H9 (cell line): ENCODE measurements around the gene GATC. TPM values are rescaled to one million over a fixed set of nuclear protein-coding genes. Genes with fewer than 3 reads are reported as not detected.
A peak's percentile ranks its signal among the peaks of the same experiment; 100 is the strongest.

ENCODE experiments used
- DNase-seq: peaks from one replicate; pipeline ENCODE4 v3.0.0-alpha.2; 2017
- H2AFZ ChIP-seq: one replicate; pipeline ENCODE4 v1.6.1; 2013; ENCODE audit warnings: mild to moderate bottlenecking, low read length, control low read depth, moderate library complexity
- H2AK5ac ChIP-seq: 2 replicates; pipeline ENCODE4 v1.6.1; 2013; ENCODE audit warnings: low read length, control low read depth, mixed read lengths; ENCODE audit not compliant: insufficient read length
- H2BK120ac ChIP-seq: one replicate; pipeline ENCODE4 v1.6.1; 2013; ENCODE audit warnings: low read depth, mild to moderate bottlenecking, low read length, control low read depth, inconsistent platforms; ENCODE audit not compliant: poor library complexity, severe bottlenecking
- H2BK12ac ChIP-seq: 2 replicates; pipeline ENCODE4 v1.6.1; 2013; ENCODE audit warnings: low read length, control low read depth, mixed read lengths, low read depth; ENCODE audit not compliant: insufficient read length
- H2BK15ac ChIP-seq: 2 replicates; pipeline ENCODE4 v1.6.1; 2013; ENCODE audit warnings: low read depth, low read length, control low read depth
- H2BK20ac ChIP-seq: one replicate; pipeline ENCODE4 v1.6.1; 2013; ENCODE audit warnings: low read depth, mild to moderate bottlenecking, low read length, control low read depth, inconsistent platforms; ENCODE audit not compliant: poor library complexity, severe bottlenecking
- H2BK5ac ChIP-seq: 2 replicates; pipeline ENCODE4 v1.6.1; 2013; ENCODE audit warnings: low read length, control low read depth, mixed read lengths; ENCODE audit not compliant: insufficient read length
- H3K14ac ChIP-seq: 2 replicates; pipeline ENCODE4 v1.6.1; 2013; ENCODE audit warnings: low read length, control low read depth; ENCODE audit not compliant: insufficient read depth
- H3K18ac ChIP-seq: 2 replicates; pipeline ENCODE4 v1.6.1; 2013; ENCODE audit warnings: low read depth, mild to moderate bottlenecking, mixed read lengths, low read length, control low read depth; ENCODE audit not compliant: insufficient read length
- H3K23ac ChIP-seq: 2 replicates; pipeline ENCODE4 v1.6.1; 2013; ENCODE audit warnings: low read length, control low read depth, mixed read lengths, low read depth; ENCODE audit not compliant: insufficient read length
- H3K23me2 ChIP-seq: 2 replicates; pipeline ENCODE4 v1.6.1; 2013; ENCODE audit warnings: low read depth, mild to moderate bottlenecking, mixed read lengths, low read length, control low read depth; ENCODE audit not compliant: insufficient read length, poor library complexity, severe bottlenecking
- H3K27ac ChIP-seq: 2 replicates; pipeline ENCODE4 v1.5.1; 2013; ENCODE audit warnings: low read length, control low read depth, mixed read lengths, low read depth; ENCODE audit not compliant: insufficient read length
- H3K27me3 ChIP-seq: 2 replicates; pipeline ENCODE4 v1.6.1; 2013; ENCODE audit warnings: low read length, control low read depth, inconsistent platforms; ENCODE audit not compliant: insufficient read depth
- H3K4ac ChIP-seq: 2 replicates; pipeline ENCODE4 v1.6.1; 2013; ENCODE audit warnings: low read depth, mild to moderate bottlenecking, control low read depth, inconsistent platforms, low read length, moderate library complexity
- H3K4me1 ChIP-seq: 2 replicates; pipeline ENCODE4 v1.6.1; 2013; ENCODE audit warnings: low read length, control low read depth, inconsistent platforms; ENCODE audit not compliant: insufficient read depth
- H3K4me2 ChIP-seq: 2 replicates; pipeline ENCODE4 v1.6.1; 2013; ENCODE audit warnings: low read length, control low read depth, mixed read lengths; ENCODE audit not compliant: insufficient read length, insufficient read depth
- H3K56ac ChIP-seq: 2 replicates; pipeline ENCODE4 v1.6.1; 2013; ENCODE audit warnings: low read depth, mild to moderate bottlenecking, mixed read lengths, low read length, control low read depth; ENCODE audit not compliant: insufficient read length
- H3K79me1 ChIP-seq: 2 replicates; pipeline ENCODE4 v1.6.1; 2013; ENCODE audit warnings: low read depth, mild to moderate bottlenecking, moderate library complexity, low read length, control low read depth, inconsistent platforms; ENCODE audit not compliant: insufficient read depth, poor library complexity, severe bottlenecking
- H3K79me2 ChIP-seq: 2 replicates; pipeline ENCODE4 v1.6.1; 2013; ENCODE audit warnings: low read length, control low read depth, inconsistent platforms; ENCODE audit not compliant: insufficient read depth
- H3K9ac ChIP-seq: 2 replicates; pipeline ENCODE4 v1.6.1; 2013; ENCODE audit warnings: low read length, control low read depth, mixed read lengths; ENCODE audit not compliant: insufficient read length; ENCODE audit errors: extremely low read depth
- H3K9me3 ChIP-seq: one replicate; pipeline ENCODE4 v1.6.1; 2013; ENCODE audit warnings: low read depth, low read length, inconsistent platforms; ENCODE audit not compliant: control insufficient read depth
- H3T11ph ChIP-seq: one replicate; pipeline ENCODE4 v1.6.1; 2013; ENCODE audit warnings: mild to moderate bottlenecking, low read length, control low read depth, inconsistent platforms
- H4K20me1 ChIP-seq: one replicate; pipeline ENCODE4 v1.6.1; 2013; ENCODE audit not compliant: control insufficient read depth, insufficient read length, insufficient read depth
- H4K5ac ChIP-seq: 2 replicates; pipeline ENCODE4 v1.6.1; 2013; ENCODE audit warnings: low read depth, mild to moderate bottlenecking, mixed read lengths, low read length, control low read depth; ENCODE audit not compliant: insufficient read length
- H4K8ac ChIP-seq: replicated peaks from 2 replicates; pipeline ENCODE4 v1.6.1; 2013; ENCODE audit warnings: low read length, control low read depth, mixed read lengths, low read depth; ENCODE audit not compliant: insufficient read length
- H4K91ac ChIP-seq: 2 replicates; pipeline ENCODE4 v1.6.1; 2013; ENCODE audit warnings: low read depth, mild to moderate bottlenecking, moderate library complexity, mixed read lengths, low read length, control low read depth; ENCODE audit not compliant: insufficient read length
- H3K27ac Mint-ChIP-seq, 3 experiments: 2 replicates in 2 of 3; 3 replicates in 1 of 3; pipeline ENCODE4 v1.8.0; 2020 to 2021; ENCODE audit warnings: mixed read lengths in 3 of 3, mild to moderate bottlenecking in 1 of 3, moderate library complexity in 1 of 3
- H3K27me3 Mint-ChIP-seq: 2 replicates; pipeline ENCODE4 v1.8.0; 2021; ENCODE audit warnings: low read depth, mild to moderate bottlenecking, moderate library complexity, mixed read lengths
- H3K36me3 Mint-ChIP-seq, 3 experiments: 2 replicates in 2 of 3; 3 replicates in 1 of 3; pipeline ENCODE4 v1.8.0; 2020 to 2021; ENCODE audit warnings: low read depth in 3 of 3, mixed read lengths in 3 of 3; ENCODE audit not compliant: insufficient read depth in 1 of 3
- H3K4me1 Mint-ChIP-seq, 2 experiments: 2 replicates each; pipeline ENCODE4 v1.8.0; 2020; ENCODE audit warnings: mixed read lengths in 2 of 2
- H3K4me3 Mint-ChIP-seq, 2 experiments: 2 replicates in 1 of 2; 3 replicates in 1 of 2; pipeline ENCODE4 v1.8.0; 2020 to 2021; ENCODE audit warnings: mild to moderate bottlenecking in 2 of 2, mixed read lengths in 2 of 2, moderate library complexity in 1 of 2
- H3K9me3 Mint-ChIP-seq, 2 experiments: 2 replicates in 1 of 2; 3 replicates in 1 of 2; pipeline ENCODE4 v1.8.0; 2020; ENCODE audit warnings: mild to moderate bottlenecking in 2 of 2, mixed read lengths in 2 of 2, moderate library complexity in 1 of 2
- CTCF ChIP-seq: fragments of 200-600 bp; sonication (generic); conservative IDR thresholded peaks from 3 replicates; pipeline ENCODE4 v1.8.0; 2021; ENCODE audit warnings: antibody characterized with exemption, mild to moderate bottlenecking
- WGBS: extraction: QIAGEN DNeasy Blood & Tissue Kit; methylation state at CpG from one replicate; pipeline ENCODE4 v1.1.7; 2013; ENCODE audit warnings: missing lambda C conversion rate, low lambda C conversion rate, mixed read lengths; ENCODE audit not compliant: insufficient read length; ENCODE audit errors: extremely low coverage; 5-methylcytosine and 5-hydroxymethylcytosine counted together
- total RNA-seq: library from RNA; stranded (reverse); gene quantifications from 2 replicates; pipeline ENCODE4 v1.2.1, GENCODE V29; 2021

GATC gene
- total RNA-seq, 1 experiment from 2014 or later: 25.9 TPM

- TF ChIP-seq CTCF: no peak
- Histone ChIP-seq H2BK120ac (no peak overlapping the region), H3K9me3 (no peaks in the 10 kb centered on the region), H3K14ac (no peak overlapping the region), H3K9ac (no peak overlapping the region), H3K4ac (no peak overlapping the region), H4K5ac (no peak overlapping the region), H2AK5ac (no peak overlapping the region), H2BK5ac (no peak overlapping the region), H3K23me2 (no peaks in the 10 kb centered on the region), H2BK15ac (no peak overlapping the region), H4K8ac (no peak overlapping the region), H2BK20ac (no peak overlapping the region), H3K27me3 (no peaks in the 10 kb centered on the region), H3K4me2 (no peak overlapping the region), H3K4me1 (no peaks in the 10 kb centered on the region; the same call in 1 of the 2 replicates), H3K79me1 (no peaks in the 10 kb centered on the region), H3T11ph (no peak overlapping the region), H3K27ac (no peak overlapping the region), H4K91ac (no peak overlapping the region), H2AFZ (no peak overlapping the region), H3K18ac (no peak overlapping the region), H2BK12ac (no peak overlapping the region), H3K56ac (no peak overlapping the region), H3K79me2 (no peaks in the 10 kb centered on the region), H4K20me1 (no peaks in the 10 kb centered on the region), H3K23ac (no peak overlapping the region)
- no CpG with 5 or more reads among the region's 4 CpGs for WGBS
- Mint-ChIP-seq H3K36me3 (no peaks in the 10 kb centered on the region; a peak in 1 of 7 replicates), H3K4me3 (no peak overlapping the region), H3K27me3 (peaks cover 8% of the 10 kb centered on the region), H3K27ac (peak overlapping the region in 2 of 3 experiments; percentile 3 to 9; a peak in 3 of 7 replicates), H3K9me3 (no peaks in the 10 kb centered on the region), H3K4me1 (peaks cover 15 to 18% of the 10 kb centered on the region in 2 experiments)
- DNase-seq: peak; percentile 67
Measured at GRCh38 chr12:120421701-120422100, 24.5 kb upstream of the GATC start.
